Measurements from ENCODE around the gene FHIP1A. TPM values are rescaled to one million over a fixed set of nuclear protein-coding genes. Genes with fewer than 3 reads are reported as not detected.

The FHIP1A gene
- total RNA-seq, 1 experiment from 2014 or later: 0.39 TPM

DNA sequence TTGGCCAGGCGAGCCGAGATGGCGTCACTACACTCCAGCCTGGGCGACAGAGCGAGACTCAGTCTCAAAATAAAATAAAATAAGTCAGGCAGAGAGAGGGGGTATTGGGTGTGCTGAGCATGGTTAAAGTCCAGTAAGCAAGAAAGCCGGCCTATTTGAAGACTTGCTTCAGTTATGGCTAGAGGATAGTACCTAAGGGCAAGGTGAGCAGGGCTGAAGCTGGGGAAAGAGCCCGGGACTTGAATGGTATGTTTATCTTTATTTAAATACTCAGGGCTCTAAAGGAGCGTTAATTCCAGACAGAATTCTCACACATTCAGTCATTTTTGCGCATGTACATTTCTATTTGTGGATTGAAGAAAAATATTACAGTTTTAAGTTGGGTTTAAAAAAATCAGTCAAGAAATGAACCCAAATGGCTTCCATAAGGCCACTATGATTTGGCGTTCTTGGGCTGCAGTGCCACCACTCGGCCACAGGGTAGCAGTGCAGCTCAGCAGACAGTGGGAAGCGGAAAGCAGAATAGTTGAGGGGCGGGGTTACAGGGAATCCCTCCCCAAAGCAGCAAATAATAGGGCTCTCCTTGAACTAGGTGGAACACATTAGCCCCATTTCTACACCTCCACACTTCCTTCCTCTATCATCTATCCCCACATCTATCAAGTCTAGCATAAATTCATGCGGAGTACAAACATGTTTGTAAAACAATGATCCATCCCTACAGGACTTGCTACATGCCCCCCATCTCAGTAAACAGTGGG is 46.4 kb upstream of the FHIP1A start:
- Histone ChIP-seq H3K27ac (ENCODE audit: low read length) (no peak overlapping the region), H3K4me3 (ENCODE audit: low read depth in 2 of 2, low read length in 2 of 2) (peak overlapping the region in 1 of 2 experiments; percentile 27; a peak in 2 of 4 replicates), H3K9me3 (ENCODE audit: control insufficient read depth, insufficient read depth, low read depth, low read length) (no peaks in the 10 kb centered on the region), H3K4me1 (ENCODE audit: control insufficient read depth, insufficient read depth, low read length) (no peaks in the 10 kb centered on the region), H3K27me3 (ENCODE audit: control insufficient read depth, insufficient read depth, low read length) (no peaks in the 10 kb centered on the region), H3K36me3 (ENCODE audit: control insufficient read depth, insufficient read depth, low read length) (no peaks in the 10 kb centered on the region)
- ChIA-PET CTCF (interaction anchor here (1.2 kb wide), 1 partner anchor 241 kb away, joined by 3 read pairs; no protein-coding TSS in a partner anchor), POLR2A (no interaction called here)
- in situ Hi-C loops (cut with HindIII; ENCODE audit: low pct_unique_long_range_greater_than_20kb, low sequenced_read_pairs) (no loop called here), intact Hi-C loops (cut with micrococcal nuclease; ENCODE audit: unreplicated experiment) (loop anchor here (2.0 to 5.0 kb wide), 2 partner anchors 80 to 245 kb away; no protein-coding TSS in a partner anchor)
- ATAC-seq: peak; percentile 99
- TF ChIP-seq TCF7L2 (IDR thresholded peaks at IDR 0.05; ENCODE audit: low read depth, low read length) (no peak), CTCF (IDR thresholded peaks at IDR 0.05) (peak; percentile 91)
- no TSS peak for BruUV-seq (replicated peaks)
- DNase-seq (ENCODE audit: low read depth, low spot score): peak; percentile 75

DNA sequence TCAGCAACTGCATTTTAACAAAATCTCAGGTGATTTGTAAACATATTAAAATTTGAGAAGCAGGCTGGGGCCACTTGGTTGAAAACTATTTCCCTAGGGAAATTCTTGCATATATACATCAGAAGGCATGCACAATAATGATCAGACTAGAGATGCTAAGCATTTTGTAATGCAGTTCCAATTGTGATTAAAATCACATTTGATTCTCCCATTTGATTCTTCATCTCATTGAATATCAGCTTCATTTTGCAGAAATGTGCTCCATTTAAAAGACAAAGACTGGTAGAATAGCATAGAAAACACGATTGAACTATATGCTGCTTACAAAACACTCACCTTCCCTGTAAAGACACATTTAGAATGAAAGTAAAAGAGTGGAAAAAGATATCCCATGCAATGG is 32.4 kb upstream of the FHIP1A start:
- DNase-seq (ENCODE audit: low read depth, low spot score): no peak
- H3K4me3 ChIP-seq (ENCODE audit: low read depth in 2 of 2, low read length in 2 of 2): no peak overlapping the region
- no peaks in the 10 kb centered on the region for H3K36me3 ChIP-seq (ENCODE audit: control insufficient read depth, insufficient read depth, low read length)
- no peak for ATAC-seq
- no peaks in the 10 kb centered on the region for H3K9me3 ChIP-seq (ENCODE audit: control insufficient read depth, insufficient read depth, low read depth, low read length)
- ChIA-PET POLR2A (no interaction called here), CTCF (no interaction called here)
- TF ChIP-seq, protein P1, sequence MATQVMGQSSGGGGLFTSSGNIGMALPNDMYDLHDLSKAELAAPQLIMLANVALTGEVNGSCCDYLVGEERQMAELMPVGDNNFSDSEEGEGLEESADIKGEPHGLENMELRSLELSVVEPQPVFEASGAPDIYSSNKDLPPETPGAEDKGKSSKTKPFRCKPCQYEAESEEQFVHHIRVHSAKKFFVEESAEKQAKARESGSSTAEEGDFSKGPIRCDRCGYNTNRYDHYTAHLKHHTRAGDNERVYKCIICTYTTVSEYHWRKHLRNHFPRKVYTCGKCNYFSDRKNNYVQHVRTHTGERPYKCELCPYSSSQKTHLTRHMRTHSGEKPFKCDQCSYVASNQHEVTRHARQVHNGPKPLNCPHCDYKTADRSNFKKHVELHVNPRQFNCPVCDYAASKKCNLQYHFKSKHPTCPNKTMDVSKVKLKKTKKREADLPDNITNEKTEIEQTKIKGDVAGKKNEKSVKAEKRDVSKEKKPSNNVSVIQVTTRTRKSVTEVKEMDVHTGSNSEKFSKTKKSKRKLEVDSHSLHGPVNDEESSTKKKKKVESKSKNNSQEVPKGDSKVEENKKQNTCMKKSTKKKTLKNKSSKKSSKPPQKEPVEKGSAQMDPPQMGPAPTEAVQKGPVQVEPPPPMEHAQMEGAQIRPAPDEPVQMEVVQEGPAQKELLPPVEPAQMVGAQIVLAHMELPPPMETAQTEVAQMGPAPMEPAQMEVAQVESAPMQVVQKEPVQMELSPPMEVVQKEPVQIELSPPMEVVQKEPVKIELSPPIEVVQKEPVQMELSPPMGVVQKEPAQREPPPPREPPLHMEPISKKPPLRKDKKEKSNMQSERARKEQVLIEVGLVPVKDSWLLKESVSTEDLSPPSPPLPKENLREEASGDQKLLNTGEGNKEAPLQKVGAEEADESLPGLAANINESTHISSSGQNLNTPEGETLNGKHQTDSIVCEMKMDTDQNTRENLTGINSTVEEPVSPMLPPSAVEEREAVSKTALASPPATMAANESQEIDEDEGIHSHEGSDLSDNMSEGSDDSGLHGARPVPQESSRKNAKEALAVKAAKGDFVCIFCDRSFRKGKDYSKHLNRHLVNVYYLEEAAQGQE (IDR thresholded peaks at IDR 0.05; ENCODE audit: insufficient read depth in 1 of 2, low read depth in 2 of 2, low read length in 1 of 2): no peak
- TF ChIP-seq TCF7L2 (IDR thresholded peaks at IDR 0.05; ENCODE audit: low read depth, low read length): no peak
- TF ChIP-seq SIN3A (IDR thresholded peaks at IDR 0.05; ENCODE audit: borderline replicate concordance, insufficient read depth, low read depth, low read length): no peak
- TF ChIP-seq CTCF (IDR thresholded peaks at IDR 0.05): no peak
- no peak for TF ChIP-seq POLR2AphosphoS5 (IDR thresholded peaks at IDR 0.05; ENCODE audit: low read depth, low read length)
- H3K27me3 ChIP-seq (ENCODE audit: control insufficient read depth, insufficient read depth, low read length): no peaks in the 10 kb centered on the region
- BruUV-seq (replicated peaks): no TSS peak
- H3K27ac ChIP-seq (ENCODE audit: low read length): no peak overlapping the region
- intact Hi-C loops (cut with micrococcal nuclease; ENCODE audit: unreplicated experiment) (no loop called here), in situ Hi-C loops (cut with HindIII; ENCODE audit: low pct_unique_long_range_greater_than_20kb, low sequenced_read_pairs) (no loop called here)
- H3K4me1 ChIP-seq (ENCODE audit: control insufficient read depth, insufficient read depth, low read length): no peaks in the 10 kb centered on the region

Data from Panc1 (cell line).